ENCODE data around the gene SH3RF3.

SH3RF3 gene

DNA sequence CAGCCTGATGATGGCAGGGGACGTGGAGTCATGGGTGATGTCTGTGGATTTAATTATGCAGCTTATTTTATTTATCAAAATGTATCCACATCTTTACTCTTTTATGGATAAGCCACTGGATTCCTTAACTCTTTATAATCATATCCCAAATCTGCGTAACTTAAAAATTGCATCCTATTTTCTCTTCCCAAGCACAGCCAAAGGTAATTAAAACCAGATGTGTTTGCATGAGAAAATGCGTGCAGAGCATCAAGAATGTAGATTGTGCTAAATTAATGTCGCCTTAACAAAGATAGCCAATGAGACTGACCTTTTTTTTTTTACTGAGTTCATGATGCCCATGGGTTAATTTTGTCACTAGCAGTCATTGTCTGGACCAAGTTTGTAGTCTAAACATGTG lies 10.0 kb downstream of the SH3RF3 start:
- no peak for DNase-seq (ENCODE audit: low spot score)

DNA sequence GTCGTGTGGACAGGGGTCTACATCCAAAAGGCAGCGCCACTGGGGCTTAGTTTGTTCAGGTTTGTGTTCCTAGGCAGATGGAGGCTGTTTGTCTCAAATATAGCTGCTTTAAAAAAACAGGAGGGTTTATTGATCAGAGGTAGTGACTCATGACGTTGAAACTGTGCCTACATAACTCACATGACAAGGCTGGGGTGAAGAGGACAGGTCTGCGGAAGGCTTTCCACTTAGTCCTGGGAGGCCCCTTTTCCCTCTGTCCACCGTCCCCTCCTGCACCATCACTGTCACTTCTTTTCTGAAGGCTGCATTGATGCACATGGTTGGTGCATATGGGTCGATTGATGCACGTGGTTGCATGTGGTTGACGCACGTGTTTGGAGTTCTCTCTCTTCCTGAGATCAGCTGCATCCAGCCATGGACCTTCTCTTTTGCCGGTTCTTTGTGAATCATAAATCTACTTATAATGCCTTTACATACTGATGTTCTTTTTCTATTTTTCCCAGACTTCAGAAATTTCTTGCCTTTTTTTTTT lies 10.9 kb downstream of the SH3RF3 start:
- no peak for DNase-seq (ENCODE audit: low spot score)

DNA sequence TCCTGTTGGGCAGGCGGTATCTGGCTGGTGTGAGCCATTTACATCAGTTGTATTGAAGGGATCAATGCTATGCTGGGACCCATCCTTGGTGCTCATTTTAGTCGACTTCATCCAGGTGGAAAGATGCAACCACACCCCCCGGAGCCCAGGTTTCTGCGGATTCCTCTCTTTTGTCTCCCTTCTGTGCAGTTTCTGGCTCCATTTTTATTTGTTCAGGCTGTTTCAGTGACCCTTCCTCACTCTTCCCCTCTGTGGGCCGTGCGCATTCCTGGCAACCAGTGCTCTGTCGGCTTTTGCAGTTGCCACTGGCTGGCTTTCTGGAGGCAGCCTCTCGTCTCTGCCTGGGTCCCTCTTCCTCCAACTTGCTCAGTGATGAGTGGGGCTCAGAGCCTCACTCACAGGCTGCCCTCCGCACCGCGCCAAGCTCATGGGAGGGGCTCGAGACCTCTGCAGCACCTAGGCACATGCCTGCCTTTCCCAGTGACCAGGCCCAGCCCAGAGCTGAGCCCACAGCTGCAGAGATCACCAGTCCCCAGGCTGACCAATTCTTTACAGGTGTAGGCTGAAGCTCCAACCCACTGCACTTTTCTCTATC lies 12.1 kb downstream of the SH3RF3 start:
- DNase-seq (ENCODE audit: low spot score): no peak

DNA sequence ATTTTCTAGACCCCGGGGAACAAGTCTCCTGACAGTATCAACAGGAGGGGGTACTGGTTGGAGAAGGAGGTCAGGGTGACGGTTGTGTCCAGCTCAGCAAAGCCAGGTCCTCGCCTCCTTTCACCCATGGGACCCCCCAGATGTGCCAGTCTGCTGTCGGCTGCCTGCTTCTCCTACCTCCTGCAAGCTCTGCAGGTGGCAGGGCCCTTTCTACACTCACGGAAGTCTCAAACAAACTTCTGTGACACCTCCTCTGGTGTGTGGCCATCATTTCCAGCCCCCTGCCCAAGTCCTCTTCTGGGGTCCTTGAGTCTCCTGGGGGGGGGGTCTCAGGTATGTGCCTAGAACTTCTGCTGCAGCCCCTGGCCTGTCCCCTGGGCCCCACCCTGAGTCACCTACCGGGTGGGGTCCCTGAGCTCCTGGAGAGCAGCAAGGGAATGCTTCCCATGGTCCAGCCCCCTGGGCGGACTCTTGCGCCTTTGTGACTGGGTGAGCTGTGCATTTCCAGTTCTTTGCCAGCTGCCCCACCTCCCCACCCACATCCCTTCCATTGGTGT lies 12.8 kb downstream of the SH3RF3 start:
- DNase-seq (ENCODE audit: low spot score): no peak

DNA sequence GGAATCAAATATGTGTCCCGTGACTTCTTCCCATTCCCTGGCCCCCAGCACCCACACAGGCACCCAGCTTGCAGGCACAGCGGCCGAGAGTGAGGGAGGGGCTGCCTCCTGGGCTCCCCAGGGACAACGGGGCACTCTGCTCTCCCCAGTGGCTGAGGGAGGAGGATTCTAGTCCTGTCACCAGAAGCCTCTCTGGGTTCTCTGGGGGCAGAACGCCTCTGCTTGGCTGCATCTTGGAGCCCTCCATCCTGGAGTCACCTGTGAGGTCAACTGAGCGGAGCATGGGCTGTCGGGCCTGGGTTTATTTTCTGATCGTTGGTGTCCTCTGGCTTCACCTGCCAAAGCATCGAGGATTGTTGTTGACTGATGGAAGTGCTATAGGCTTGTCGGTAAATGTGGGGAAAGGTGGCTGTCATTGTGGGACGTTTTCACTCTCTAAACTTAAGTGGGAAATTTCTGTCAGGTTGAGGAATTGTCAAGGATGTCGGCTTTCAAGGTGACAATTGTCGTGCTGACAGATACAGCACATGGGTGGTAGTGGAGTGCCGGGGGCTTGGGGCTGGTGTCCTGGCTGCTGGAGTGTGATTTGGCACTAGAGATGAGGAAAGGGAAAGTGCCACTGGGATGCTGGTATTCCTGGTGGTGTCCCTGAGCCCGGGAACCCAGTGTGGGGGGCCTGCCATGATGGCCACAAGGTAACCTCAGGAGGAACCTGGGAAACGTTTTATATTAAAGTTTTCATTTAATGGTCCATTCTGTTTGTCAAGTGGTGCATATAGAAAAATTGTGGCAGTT lies 13.6 kb downstream of the SH3RF3 start:
- DNase-seq (ENCODE audit: low spot score): no peak

DNA sequence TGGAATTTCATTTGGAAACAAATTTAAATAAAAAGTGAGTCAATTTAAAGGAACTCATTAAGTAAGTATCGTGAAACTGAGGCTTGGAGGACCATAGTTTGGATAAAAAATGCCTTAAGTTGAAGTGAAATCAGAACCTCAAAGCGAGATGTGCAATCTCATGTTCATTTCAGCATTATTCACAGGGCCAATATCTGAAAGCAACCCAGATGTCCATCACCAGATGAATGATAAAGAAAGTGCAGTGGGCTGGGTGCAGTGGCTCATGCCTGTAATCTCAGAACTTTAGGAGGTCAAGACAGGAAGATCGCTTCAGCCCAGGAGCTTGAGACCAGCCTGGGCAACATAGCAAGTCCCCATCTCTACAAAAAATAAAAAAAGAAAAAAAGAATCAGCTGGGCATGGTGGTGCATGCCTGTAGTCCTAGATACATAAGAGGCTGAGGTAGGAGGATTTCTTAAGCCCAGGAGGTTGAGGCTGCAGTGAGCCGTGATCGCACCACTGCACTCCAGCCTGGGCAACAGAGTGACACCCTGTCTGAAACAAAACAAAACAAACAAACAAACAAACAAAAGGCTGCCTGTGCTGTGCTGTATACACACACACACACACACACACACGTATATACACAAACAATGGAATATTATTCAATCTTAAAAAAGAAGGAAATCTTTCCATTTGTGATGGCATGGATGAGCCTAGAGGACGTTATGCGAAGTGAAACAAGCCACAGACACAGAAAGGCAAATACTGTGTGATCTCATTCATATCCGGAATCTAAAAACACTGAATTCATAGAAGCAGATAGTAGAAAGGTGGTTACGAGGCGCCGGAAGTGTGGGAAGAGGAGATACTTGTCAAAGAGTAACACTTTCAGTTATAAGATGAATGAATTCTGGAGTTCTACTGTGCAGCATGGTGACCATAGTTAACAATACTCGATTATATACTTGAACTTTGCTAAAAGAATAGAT lies 14.5 kb downstream of the SH3RF3 start:
- no peak for DNase-seq (ENCODE audit: low spot score)

DNA sequence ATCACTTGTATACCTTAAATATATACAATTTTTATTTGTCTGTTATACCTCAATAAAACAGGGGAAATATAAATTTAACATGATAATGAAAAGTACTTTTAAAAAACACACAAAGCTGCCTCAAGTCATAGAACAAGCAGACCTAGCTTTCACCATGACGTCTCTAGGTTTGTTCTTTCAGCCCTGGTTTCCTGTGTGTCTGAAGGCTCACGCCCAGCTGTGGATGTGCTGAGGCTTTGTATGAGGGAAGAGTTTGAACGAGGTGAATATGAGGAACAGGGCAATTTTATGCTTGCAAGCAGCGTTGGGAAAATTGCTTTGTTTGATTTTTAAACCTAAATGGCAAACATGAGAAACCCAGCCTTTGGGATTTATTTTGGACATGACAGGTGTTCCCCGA lies 15.3 kb downstream of the SH3RF3 start:
- DNase-seq (ENCODE audit: low spot score): no peak

DNA sequence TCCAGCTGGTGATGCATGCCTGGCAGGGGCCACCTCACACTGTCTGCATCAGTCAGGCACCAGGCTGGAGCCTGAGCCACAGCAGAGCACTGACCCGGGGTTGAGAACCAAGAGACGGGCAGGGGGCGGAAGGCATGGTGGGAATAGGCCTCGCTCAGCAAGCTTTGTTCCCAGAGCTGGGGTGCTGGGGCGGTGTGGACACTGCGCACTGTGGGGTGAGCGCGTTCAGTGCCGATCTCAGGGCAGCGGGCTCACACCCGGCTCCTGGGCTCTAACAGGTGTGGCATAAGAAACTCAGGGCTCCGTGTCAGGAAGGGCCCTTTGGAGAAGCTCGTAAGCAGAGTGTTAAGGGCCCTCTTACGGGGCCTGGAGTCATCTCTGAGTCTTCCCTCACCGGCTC lies 15.7 kb downstream of the SH3RF3 start:
- no peak for DNase-seq (ENCODE audit: low spot score)

DNA sequence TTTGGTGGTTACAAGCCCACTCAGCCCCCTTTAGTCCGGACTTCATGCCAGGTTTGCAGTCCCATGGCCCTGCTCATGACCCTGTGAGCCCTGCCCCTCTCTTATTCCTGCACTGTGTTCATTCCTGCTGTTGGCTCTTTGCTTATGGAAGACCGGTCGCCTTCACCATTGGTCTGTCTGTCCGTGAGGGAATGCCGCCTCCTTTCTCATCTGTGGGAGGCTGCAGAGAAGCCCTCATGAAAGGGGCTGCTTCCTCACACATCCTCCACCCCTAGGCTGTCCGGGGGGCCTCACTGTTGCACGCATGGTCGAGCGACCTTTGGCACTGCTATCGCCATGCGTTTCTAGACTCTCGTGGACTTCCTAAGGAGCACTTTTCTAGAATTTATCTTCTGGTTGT lies 16.3 kb downstream of the SH3RF3 start:
- DNase-seq (ENCODE audit: low spot score): no peak

DNA sequence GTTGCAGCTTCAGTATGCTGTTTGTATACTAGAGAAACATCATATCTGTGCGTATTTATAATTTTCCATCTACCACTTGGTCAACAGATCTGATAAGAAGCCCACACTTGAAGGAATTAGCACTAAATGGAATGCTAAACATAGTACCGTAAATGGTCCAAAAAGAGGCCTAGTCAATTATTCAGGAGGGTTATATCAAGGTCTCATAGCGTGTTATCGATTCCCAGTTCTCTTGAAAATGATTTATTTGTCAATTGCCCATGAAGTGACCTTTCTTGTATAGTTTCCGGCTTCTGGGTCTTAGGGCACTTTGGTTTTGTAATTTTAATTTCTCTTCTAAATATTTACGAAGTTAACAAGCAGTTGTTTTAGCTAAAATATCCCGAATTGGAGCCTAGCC lies 18.4 kb downstream of the SH3RF3 start:
- DNase-seq (ENCODE audit: low spot score): no peak

DNA sequence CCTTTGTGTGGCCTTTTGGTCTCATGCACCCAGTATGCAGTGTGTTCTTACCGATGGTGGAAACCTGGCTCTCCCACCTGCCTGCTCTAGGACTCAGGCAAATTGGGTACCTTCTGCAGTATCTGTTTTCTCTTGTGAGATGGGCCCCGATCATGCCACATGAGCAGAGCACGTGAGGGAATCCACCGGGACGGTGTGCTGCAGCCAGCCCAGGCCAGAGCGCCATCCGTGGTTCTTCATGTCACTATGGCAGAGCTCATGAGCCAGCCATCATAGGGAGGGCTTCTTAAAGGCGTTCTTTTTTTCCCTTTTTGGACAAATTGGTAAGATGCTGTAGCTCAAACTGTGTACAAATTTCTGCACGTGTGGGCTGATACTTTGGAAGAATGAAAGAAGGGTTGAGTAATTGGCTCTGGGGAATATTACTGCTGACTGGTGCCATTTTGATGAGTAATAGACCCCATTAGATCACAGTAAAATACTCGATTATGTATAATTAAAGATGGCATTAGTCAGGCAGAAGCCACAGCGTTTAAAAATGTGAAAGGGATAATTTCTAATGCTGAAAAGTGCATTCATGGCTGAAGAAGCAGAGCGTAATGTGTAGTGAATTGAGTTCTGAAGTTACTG lies 19.2 kb downstream of the SH3RF3 start:
- DNase-seq (ENCODE audit: low spot score): no peak

DNA sequence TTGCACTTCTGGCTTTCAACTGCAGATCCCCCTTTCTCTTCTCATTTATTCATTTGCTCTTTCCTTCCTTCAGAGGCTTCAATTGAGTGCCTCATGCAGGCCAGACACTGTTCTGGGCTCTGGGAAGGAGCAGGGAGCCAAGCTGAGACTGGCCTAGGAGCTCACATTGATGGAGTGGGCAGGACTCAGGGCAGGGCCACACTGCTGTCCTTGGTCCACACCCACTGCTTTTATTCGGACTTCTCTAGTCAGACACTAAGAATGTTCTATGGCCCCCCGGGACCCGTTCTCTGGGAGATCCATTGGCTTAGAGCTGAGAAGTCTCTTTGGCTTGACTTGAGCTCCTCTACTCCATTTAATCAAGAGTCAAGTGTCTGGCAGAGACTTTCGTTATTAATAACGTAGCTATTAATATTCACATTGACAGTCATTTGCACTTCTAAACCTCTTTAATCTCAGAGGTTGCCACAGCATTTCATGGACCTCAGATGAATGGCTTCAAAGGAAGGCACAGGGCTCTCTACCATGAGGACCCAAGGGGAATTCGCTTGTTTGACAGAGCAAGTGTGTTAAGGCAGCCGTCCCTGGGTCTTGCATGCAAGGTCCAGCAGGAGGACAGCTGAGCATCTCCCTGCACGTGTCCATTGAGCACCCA lies 20.1 kb downstream of the SH3RF3 start:
- no peak for DNase-seq (ENCODE audit: low spot score)

DNA sequence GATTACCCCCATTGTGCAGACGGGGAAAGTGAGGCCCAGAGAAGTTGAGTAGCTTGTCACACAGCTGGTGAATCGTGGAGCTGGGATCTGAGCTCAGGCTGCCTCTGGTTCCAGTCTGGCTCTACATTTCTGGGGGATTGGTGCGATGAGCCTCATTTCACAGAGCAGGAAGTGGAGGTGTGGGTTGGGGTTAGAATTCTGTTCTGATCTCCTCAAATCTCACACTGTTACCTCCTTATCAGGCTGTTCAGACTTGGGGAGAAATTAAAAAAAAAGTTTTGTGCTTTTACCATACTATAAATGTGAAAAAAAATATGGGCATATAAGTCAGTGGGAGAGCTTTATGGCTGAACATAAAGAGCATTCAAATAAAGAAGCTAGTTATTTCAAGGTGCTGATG lies 21.6 kb downstream of the SH3RF3 start:
- DNase-seq (ENCODE audit: low spot score): no peak

DNA sequence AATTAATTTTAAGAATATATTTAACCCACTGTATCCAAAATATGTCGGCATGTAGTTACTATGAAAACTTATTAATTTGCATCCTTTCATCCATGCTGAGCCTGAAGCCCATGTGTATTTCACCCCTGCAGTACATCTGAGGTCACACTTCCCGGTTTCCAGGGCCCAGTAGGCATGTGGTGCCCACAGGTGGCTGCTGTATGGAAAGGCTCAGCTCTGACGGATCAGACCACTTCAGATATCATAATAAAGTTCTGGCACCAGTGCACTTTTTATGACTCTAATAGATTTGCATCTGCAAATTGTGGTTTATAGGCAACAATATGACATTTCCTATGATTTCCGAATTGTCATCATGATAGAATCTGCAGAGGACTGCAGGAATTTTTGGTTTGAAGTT lies 22.5 kb downstream of the SH3RF3 start:
- DNase-seq (ENCODE audit: low spot score): no peak

DNA sequence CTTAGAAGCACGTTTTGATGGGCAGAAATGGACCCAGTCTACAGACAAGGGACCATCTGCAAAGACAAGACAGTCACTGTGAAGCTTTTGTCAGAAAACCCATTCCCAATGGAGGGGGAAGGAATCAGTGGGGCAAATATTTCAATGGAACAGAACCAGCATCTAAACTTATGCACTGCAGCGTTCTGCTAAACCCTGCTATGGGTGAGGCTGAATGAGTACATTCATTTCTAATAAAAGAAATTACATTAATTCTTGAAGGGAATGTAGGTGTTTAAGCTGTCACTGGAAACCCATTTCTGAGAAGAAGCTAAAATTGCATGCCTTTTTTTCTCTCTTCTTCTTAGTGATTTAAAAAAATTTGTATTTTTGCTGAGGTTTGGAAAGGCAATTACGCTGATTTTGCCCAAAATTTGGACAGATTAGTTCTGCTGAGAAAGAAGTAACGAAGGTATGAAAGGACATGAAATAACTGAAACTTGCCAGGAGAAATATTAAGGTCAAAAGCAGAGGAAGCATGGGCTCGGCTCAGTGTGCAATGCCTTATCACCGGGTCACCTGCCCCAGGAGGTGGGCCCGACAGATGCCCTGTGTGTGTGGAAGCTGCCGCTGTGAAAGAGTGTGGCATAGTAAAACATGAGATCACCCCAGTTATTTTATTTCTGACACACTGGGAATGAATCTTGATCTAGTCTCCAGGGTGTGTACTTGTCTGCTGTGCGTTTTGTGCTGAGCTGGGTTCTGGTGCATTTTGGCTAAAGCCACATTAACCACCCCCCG lies 24.2 kb downstream of the SH3RF3 start:
- no peak for DNase-seq (ENCODE audit: low spot score)

DNA sequence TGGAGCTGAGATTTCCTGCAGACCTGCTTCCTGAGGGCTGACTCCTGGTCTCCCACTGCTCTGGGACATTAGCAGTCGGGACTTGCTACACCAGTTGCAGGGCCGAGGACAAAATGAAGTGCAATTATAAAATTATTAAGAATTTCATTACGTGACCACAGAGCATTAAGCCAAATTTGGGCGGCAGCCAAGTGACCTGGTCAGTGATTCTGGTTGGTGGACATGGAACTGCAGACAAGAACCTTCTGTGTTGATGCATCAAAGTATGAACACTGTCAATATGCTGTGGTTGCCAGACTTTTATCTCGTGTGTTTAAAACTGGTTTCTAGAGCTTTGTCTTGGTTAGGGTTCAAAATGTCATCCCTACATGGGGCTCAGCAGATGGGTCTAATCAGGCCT lies 24.8 kb downstream of the SH3RF3 start:
- DNase-seq (ENCODE audit: low spot score): no peak

DNA sequence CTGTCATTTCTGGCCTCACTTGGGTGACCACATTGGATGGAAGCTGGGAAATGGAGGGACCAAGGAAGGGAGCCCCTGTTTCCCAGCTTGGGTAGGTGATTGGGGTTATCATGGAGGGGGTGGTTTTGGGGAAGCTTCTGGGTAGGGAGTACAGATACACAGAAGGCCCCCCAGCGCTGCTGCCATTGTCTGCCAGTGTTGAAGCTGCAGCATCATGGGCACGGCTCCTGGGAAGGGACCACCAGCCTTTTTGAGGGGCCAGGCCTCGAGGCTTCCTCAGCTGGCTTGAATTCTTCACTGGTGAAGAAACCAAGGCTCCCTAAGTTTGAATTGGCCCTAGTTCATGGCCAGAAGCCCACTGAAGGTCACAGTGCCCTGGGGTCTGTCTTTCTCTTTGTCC lies 25.2 kb downstream of the SH3RF3 start:
- DNase-seq (ENCODE audit: low spot score): no peak

DNA sequence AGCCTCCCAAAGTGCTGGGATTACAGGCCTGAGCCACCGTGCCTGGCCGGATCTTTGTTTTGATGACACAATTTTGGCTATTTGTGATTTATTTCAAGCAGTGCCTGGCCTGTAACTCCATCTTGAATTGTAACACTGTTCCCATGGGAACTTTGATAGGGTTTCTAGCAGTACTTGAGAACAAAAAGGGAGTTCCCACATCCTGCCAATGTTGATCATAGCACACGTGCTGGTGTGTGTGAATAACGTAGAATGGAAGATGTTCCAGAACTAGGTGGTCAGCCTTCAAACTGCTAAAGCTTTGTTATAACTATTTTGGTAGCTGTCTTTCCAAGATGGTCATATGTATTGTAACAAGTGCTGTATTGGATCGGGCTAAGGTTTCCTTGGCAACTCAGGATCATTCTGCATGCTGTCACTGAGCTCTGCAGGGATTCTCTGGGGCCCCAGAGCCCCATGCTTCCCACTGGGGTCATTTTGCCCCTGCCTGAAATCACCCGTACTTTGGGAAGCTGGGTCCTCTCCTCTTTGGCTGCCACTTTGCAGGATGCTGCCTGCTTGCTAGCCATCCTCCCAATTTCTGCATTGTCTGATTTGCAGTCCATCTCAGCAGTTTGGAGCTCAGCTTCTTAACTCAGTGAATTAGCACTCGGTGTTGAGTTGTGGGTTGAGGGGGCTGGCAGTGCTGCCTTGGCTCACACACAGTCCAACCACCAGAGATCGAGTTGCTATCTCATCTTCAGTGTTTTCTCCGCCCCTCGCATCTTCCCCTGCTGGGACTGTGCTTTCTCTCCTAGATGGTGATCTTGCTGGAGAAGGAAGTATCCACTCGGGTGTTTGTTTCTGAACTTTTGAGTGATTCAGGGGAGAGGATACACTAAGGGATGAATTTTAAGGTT lies 26.8 kb downstream of the SH3RF3 start:
- no peak for DNase-seq (ENCODE audit: low spot score)

DNA sequence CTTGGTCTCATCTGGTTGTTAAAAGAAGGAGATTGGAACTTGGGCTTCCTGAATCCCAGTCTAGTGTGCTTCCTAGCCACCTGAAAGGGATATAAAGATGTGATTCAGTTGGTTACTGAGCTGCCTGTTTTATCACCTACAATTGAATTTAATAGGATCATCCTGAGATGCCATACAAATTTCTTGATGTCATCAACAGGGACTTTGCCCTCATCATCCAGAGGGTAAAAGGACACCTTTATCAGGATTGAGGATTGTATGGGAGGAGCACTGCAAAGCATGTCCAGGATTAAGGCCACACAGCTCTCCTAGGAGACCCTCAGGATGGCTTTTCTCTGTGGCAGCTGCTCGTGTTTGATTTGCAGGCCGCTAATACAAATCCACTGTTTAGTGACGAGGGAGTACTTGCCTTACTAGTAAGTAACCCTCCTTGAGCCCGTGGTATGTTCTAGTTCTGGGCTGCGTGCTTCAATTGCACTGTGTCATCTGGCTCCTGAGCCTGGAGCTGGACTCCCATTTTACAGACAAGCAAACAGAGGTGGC lies 28.6 kb downstream of the SH3RF3 start:
- no peak for DNase-seq (ENCODE audit: low spot score)

All from NAMALWA (cell line).